D721Med (cell line): ENCODE results near the gene COL6A3.

ENCODE experiments used
- DNase-seq: peaks from one replicate; pipeline ENCODE4 v3.0.0; 2011; ENCODE audit warnings: low spot score; ENCODE audit not compliant: insufficient read length
- FAIRE-seq: peaks from 2 replicates; lab custom pipeline; 2011; peaks lifted over from hg19 to GRCh38; lab: Jason Lieb, UNC
- CTCF ChIP-seq: IDR thresholded peaks from 2 replicates; pipeline ENCODE4 v1.5.1; 2012; ENCODE audit warnings: mild to moderate bottlenecking, control low read depth; ENCODE audit not compliant: insufficient read depth; ENCODE audit errors: missing control alignments

Gene COL6A3

GRCh38 chr2:237455764-237456163 is 41.8 kb upstream of the COL6A3 start:
- TF ChIP-seq CTCF, result no peak
- DNase-seq (no peak), FAIRE-seq (no peak)

GRCh38 chr2:237453671-237454070 is 39.7 kb upstream of the COL6A3 start:
- no peak for TF ChIP-seq CTCF
- no peak for FAIRE-seq
- DNase-seq, result no peak

GRCh38 chr2:237452861-237453260 is 38.9 kb upstream of the COL6A3 start:
- DNase-seq, result no peak
- no peak for TF ChIP-seq CTCF
- FAIRE-seq, result no peak

GRCh38 chr2:237451643-237452469 is 37.9 kb upstream of the COL6A3 start:
- no peak for DNase-seq
- no peak for FAIRE-seq
- TF ChIP-seq CTCF, result peak; percentile 16

DNA sequence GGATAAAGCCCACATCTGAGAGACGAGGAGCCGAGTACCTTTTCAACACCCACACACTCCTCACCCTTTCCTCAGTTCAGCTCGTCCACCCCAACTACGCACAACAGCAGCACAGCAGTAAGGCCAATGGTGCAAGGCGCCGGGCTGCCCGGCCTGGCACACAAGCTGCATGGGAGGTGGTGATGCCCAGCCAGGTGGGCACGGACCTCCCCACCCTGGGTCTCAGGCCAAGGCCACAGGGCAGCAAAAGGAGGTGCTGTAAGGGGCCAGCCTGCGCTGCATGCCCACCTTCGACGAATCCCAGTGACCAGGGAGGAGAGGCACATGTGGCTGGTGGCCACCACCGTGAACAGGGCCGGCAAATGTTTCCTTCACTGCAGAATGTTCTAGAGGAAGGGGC is 36.6 kb upstream of the COL6A3 start:
- FAIRE-seq (no peak), DNase-seq (no peak)
- TF ChIP-seq CTCF, result no peak

DNA sequence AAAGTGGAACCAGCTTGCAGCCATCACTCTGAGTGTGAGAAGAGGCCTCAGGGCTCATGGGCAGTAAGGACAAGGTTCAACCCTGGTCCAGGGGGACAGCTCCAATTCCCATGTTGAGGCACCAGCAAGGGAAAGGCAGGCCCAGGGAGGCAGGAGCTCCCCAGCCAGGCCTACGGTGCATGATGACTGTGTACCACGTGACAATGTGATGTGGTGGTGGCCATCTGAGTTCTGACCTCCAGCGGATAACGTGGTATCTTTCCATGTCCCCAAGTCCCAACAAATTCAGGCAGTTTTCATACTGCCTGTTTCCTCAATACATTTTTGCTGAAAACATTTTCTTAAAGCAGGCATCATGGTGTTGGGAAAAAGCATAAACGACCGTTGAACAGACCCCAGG is 36.1 kb upstream of the COL6A3 start:
- no peak for FAIRE-seq
- TF ChIP-seq CTCF, result no peak

DNA sequence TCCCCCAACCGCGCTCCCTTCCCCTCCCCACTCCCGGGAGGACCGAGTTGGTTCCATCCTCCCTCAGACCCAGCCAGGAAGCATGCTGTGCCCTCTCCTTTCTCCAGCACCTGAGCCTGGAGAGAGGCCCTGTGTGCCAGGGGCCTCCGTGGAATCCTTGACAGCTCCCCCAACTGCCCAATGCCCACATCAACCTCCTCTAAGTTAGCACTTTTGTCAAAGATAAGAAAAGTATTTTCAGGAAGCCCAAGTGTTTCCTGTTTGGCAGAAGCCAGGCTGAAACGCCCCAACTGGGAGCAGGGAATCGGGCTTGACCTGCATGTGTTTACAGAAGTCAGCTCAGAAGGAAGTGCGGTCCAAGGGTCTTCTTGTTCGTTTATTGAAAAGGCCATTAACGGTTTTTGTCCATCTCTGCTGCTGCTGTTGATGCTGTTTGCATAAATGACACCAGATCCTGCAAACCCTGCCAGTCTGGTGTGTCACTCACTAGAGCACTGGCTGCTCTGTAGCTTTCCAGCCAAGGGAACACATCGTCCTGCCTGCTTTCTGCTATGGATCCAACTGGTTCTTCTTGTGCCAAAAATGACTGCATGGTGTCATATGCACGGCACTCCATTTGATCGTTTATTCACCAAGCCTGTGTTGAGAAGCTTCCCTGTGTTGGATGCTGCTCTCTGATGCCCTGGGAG is 35.4 kb upstream of the COL6A3 start:
- DNase-seq (no peak), FAIRE-seq (no peak)
- TF ChIP-seq CTCF, result no peak

More for the DNA sequence above, 36.1 kb upstream of the COL6A3 start:
- no peak for DNase-seq
